Kidney glomerular epithelial cell (primary cell): ENCODE data around the gene HSPB9.
"Not testable (repeated sequence)": the region's sequence is repeated elsewhere in the genome, so short reads cannot be mapped to it uniquely, and the experiment has no call there.

Experiments used
- DNase-seq: peaks from one replicate; lab custom pipeline; 2025; lab: John Stamatoyannopoulos, UW

Gene HSPB9

GRCh38 chr17:42143138-42143537 is 20.5 kb downstream of the HSPB9 start:
- DNase-seq = not testable (repeated sequence)

- no peak for DNase-seq
These were observed 24.5 kb downstream of the HSPB9 start for GRCh38 chr17:42146911-42147607.

- no peak for DNase-seq
These were observed 31.5 kb downstream of the HSPB9 start for GRCh38 chr17:42153919-42154742.

- DNase-seq = no peak
These were observed 33.0 kb downstream of the HSPB9 start for GRCh38 chr17:42155614-42156045.

GRCh38 chr17:42159796-42160530 is 37.4 kb downstream of the HSPB9 start:
- no peak for DNase-seq

- no peak for DNase-seq
These were observed 37.9 kb downstream of the HSPB9 start for GRCh38 chr17:42160531-42160910.

- DNase-seq = no peak
These were observed 40.5 kb downstream of the HSPB9 start for GRCh38 chr17:42163113-42163512.

GRCh38 chr17:42163696-42164407 is 41.2 kb downstream of the HSPB9 start:
- DNase-seq = no peak

- DNase-seq = no peak
These were observed 43.1 kb downstream of the HSPB9 start for GRCh38 chr17:42165751-42166150.

GRCh38 chr17:42166196-42166763 is 43.7 kb downstream of the HSPB9 start:
- no peak for DNase-seq

- no peak for DNase-seq
These were observed 45.2 kb downstream of the HSPB9 start for GRCh38 chr17:42167807-42168206.

GRCh38 chr17:42169351-42169750 is 46.7 kb downstream of the HSPB9 start:
- no peak for DNase-seq

GRCh38 chr17:42171831-42172230 is 49.2 kb downstream of the HSPB9 start:
- no peak for DNase-seq
